Hepatocyte (in vitro differentiated cells): Measurements from ENCODE around the gene NUDCD2.

ENCODE experiments used
- EZH2 ChIP-seq: fragments of 200-600 bp; sonication (generic); IDR thresholded peaks from 2 replicates; pipeline ENCODE4 v1.6.1; 2016; ENCODE audit warnings: antibody characterized with exemption, mild to moderate bottlenecking, borderline replicate concordance
- EZH2phosphoT487 ChIP-seq: fragments of 200-600 bp; sonication (generic); IDR thresholded peaks from one replicate; pipeline ENCODE4 v1.6.1; 2018; ENCODE audit warnings: antibody characterized with exemption, mild to moderate bottlenecking, low read depth, moderate library complexity; ENCODE audit not compliant: unreplicated experiment, severe bottlenecking
- TF ChIP-seq, protein P1 (sequence below): fragments of 200-600 bp; sonication (generic); IDR thresholded peaks from 2 replicates; pipeline ENCODE4 v1.5.1; 2016; ENCODE audit warnings: antibody characterized with exemption, mild to moderate bottlenecking; ENCODE audit not compliant: poor library complexity

DNA sequence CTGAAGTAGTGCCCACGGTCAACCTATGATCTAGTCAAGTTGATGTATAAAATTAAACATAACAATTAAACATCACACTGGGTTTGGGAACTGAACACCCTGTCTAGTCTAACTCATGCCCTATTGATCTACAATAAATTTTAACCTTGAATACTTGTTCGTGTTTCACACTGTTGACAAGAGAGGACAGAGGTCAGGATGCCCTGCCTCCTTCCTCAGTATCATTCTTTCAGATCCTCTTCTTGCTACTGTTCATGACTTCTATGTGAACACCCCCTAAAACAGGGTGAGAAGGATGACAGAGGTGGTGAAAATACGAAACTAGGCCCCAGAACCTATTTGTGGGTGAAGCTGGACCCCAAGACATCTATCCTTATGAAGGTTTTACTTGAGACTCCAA, 37.4 kb upstream of the NUDCD2 start:
- TF ChIP-seq, protein P1, sequence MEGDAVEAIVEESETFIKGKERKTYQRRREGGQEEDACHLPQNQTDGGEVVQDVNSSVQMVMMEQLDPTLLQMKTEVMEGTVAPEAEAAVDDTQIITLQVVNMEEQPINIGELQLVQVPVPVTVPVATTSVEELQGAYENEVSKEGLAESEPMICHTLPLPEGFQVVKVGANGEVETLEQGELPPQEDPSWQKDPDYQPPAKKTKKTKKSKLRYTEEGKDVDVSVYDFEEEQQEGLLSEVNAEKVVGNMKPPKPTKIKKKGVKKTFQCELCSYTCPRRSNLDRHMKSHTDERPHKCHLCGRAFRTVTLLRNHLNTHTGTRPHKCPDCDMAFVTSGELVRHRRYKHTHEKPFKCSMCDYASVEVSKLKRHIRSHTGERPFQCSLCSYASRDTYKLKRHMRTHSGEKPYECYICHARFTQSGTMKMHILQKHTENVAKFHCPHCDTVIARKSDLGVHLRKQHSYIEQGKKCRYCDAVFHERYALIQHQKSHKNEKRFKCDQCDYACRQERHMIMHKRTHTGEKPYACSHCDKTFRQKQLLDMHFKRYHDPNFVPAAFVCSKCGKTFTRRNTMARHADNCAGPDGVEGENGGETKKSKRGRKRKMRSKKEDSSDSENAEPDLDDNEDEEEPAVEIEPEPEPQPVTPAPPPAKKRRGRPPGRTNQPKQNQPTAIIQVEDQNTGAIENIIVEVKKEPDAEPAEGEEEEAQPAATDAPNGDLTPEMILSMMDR = no peak
- TF ChIP-seq EZH2 = no peak
- TF ChIP-seq EZH2phosphoT487 = no peak
